Endothelial cell of umbilical vein (primary cell): ENCODE results near the gene CCDC85A. TPM values are rescaled to one million over a fixed set of nuclear protein-coding genes. Genes with fewer than 3 reads are reported as not detected.

Experiments used
- BruUV-seq: library from RNA; stranded (reverse); fragments of 400-500 nt; replicated peaks from 2 replicates; lab custom pipeline; 2021; lab: Mats Ljungman, UMichigan
- CTCF ChIA-PET: fragments of 300-600, 350-600 bp; sonication (Branson Sonifier 250); formaldehyde crosslinking; loops from one replicate; lab custom pipeline; 2021; ENCODE audit warnings: antibody characterized with exemption, inconsistent platforms; lab: Charles Lee
- POLR2A ChIA-PET: fragments of 300-600, 350-600 bp; sonication (Branson Sonifier 250); formaldehyde crosslinking; loops from one replicate; lab custom pipeline; 2021; ENCODE audit warnings: antibody characterized with exemption, inconsistent platforms; lab: Charles Lee
- DNase-seq: peaks from one replicate; pipeline ENCODE4 v3.0.0-alpha.2; 2011; ENCODE audit warnings: low read depth, low spot score
- FAIRE-seq: peaks from 2 replicates; lab custom pipeline; 2011; peaks lifted over from hg19 to GRCh38; lab: Jason Lieb, UNC
- H2AFZ ChIP-seq: 2 replicates; pipeline ENCODE4 v1.6.0; 2012; ENCODE audit warnings: low read depth, low read length, control low read depth, inconsistent platforms
- H3K27ac ChIP-seq: 2 replicates; pipeline ENCODE4 v1.5.1; 2011; ENCODE audit warnings: low read depth, mild to moderate bottlenecking, control low read depth, low read length, moderate library complexity; ENCODE audit not compliant: insufficient read depth
- H3K27me3 ChIP-seq, 2 experiments: 2 replicates each; pipeline versions ENCODE4 v1.6.0 to v1.6.1; 2011; ENCODE audit warnings: low read length in 2 of 2, mixed read lengths in 1 of 2; ENCODE audit not compliant: control insufficient read depth in 2 of 2, insufficient read depth in 2 of 2
- H3K36me3 ChIP-seq, 2 experiments: 2 replicates in 1 of 2; 3 replicates in 1 of 2; pipeline ENCODE4 v1.5.1; 2011; ENCODE audit warnings: low read length in 2 of 2, mild to moderate bottlenecking in 1 of 2, moderate library complexity in 1 of 2; ENCODE audit not compliant: control insufficient read depth in 2 of 2, insufficient read depth in 2 of 2; ENCODE audit errors: extremely low read depth in 1 of 2
- H3K4me1 ChIP-seq: 3 replicates; pipeline ENCODE4 v1.5.1; 2011; ENCODE audit warnings: mild to moderate bottlenecking, low read length; ENCODE audit not compliant: control insufficient read depth, insufficient read depth; ENCODE audit errors: extremely low read depth
- H3K4me2 ChIP-seq: 2 replicates; pipeline ENCODE4 v1.6.1; 2011; ENCODE audit warnings: low read length, control low read depth, mixed read lengths; ENCODE audit not compliant: insufficient read depth
- H3K4me3 ChIP-seq, 3 experiments: fragments of 200-600 bp in 1 of 3; sonication (generic), shearing (Covaris generic) in 1 of 3; replicated peaks in 1 of 3; 2 replicates each; pipeline ENCODE4 v1.5.1; 2011 to 2016; ENCODE audit warnings: control low read depth in 3 of 3, low read length in 3 of 3, mild to moderate bottlenecking in 2 of 3, inconsistent platforms in 1 of 3, low read depth in 1 of 3, moderate library complexity in 1 of 3; ENCODE audit not compliant: insufficient read depth in 1 of 3
- H3K79me2 ChIP-seq: 2 replicates; pipeline ENCODE4 v1.6.0; 2012; ENCODE audit warnings: low read length, inconsistent platforms; ENCODE audit not compliant: control insufficient read depth, insufficient read depth
- H3K9ac ChIP-seq: replicated peaks from 2 replicates; pipeline ENCODE3; 2011; ENCODE audit warnings: low read length, control low read depth; ENCODE audit not compliant: insufficient read depth; ENCODE audit errors: extremely low read depth
- H3K9me1 ChIP-seq: replicated peaks from 3 replicates; pipeline ENCODE4 v1.6.0; 2011; ENCODE audit warnings: mild to moderate bottlenecking, low read length; ENCODE audit not compliant: control insufficient read depth, insufficient read depth; ENCODE audit errors: extremely low read depth
- H3K9me3 ChIP-seq: replicated peaks from 2 replicates; pipeline ENCODE4 v1.5.1; 2012; ENCODE audit warnings: low read length, inconsistent platforms; ENCODE audit not compliant: control insufficient read depth, insufficient read depth
- H4K20me1 ChIP-seq: replicated peaks from 2 replicates; pipeline ENCODE3; 2011; ENCODE audit warnings: mild to moderate bottlenecking, low read length; ENCODE audit not compliant: control insufficient read depth, insufficient read depth; ENCODE audit errors: extremely low read depth
- EZH2 ChIP-seq: IDR thresholded peaks from 2 replicates; pipeline ENCODE4 v1.6.1; 2012; ENCODE audit warnings: borderline replicate concordance, low read depth, mild to moderate bottlenecking, moderate library complexity, low read length, inconsistent platforms; ENCODE audit not compliant: severe bottlenecking
- FOS ChIP-seq: IDR thresholded peaks from 2 replicates; pipeline ENCODE4 v1.6.1; 2011; ENCODE audit warnings: mild to moderate bottlenecking, low read length, moderate library complexity, borderline replicate concordance; ENCODE audit not compliant: insufficient read depth
- GATA2 ChIP-seq: IDR thresholded peaks from 2 replicates; pipeline ENCODE4 v1.7.0; 2011; ENCODE audit warnings: low read depth, mild to moderate bottlenecking, moderate library complexity, mixed read lengths, low read length; ENCODE audit not compliant: insufficient read length, insufficient read depth
- JUN ChIP-seq: IDR thresholded peaks from 2 replicates; pipeline ENCODE4 v1.6.1; 2011; ENCODE audit warnings: borderline replicate concordance, low read depth; ENCODE audit not compliant: insufficient read length, insufficient read depth
- MAX ChIP-seq: IDR thresholded peaks from 2 replicates; pipeline ENCODE4 v1.6.1; 2011; ENCODE audit not compliant: insufficient read depth, insufficient read length
- MYC ChIP-seq: IDR thresholded peaks from one replicate; pipeline ENCODE4 v1.6.1; 2011; ENCODE audit warnings: mild to moderate bottlenecking, low read depth, low read length
- POLR2A ChIP-seq: IDR thresholded peaks from 2 replicates; pipeline ENCODE4 v1.6.1; 2012; ENCODE audit warnings: low read depth, mild to moderate bottlenecking, control low read depth, low read length
- POLR2AphosphoS5 ChIP-seq: IDR thresholded peaks from 2 replicates; pipeline ENCODE4 v1.6.1; 2012; ENCODE audit warnings: low read depth, mild to moderate bottlenecking, control low read depth, low read length, moderate library complexity; ENCODE audit not compliant: insufficient read depth
- dilution Hi-C: fragments of 300-500 bp; cut with MboI; formaldehyde crosslinking; loops from one replicate; pipeline ENCODE4 v1.15.0; 2019; ENCODE audit warnings: low sequenced_read_pairs; ENCODE audit not compliant: extremely low pct_ligation_motif_present
- intact Hi-C: fragments of 100-400 bp; cut with micrococcal nuclease; formaldehyde crosslinking; loops from one replicate; pipeline ENCODE4 v1.10.0; 2022
- polyA plus RNA-seq, 4 experiments: library from polyadenylated mRNA; depleted of rRNA in 3 of 4; stranded (reverse) in 3 of 4; unstranded in 1 of 4; fragments of >200 nt; gene quantifications; 2 replicates each; pipeline versions ENCODE4 v1.2.1 to v1.2.3, GENCODE V29; 2011 to 2012; ENCODE audit warnings: missing spikeins in 1 of 4
- total RNA-seq: library from RNA; stranded (reverse); gene quantifications from 2 replicates; pipeline ENCODE4 v1.2.3, GENCODE V29; 2021
- TF ChIP-seq, protein P1 (sequence below), 2 donors: IDR thresholded peaks; 1 replicate in 1 of 2; 2 replicates in 1 of 2; pipeline ENCODE4 v1.5.1; 2011; ENCODE audit warnings: low read length in 2 of 2, mild to moderate bottlenecking in 2 of 2, moderate library complexity in 2 of 2, control low read depth in 1 of 2, inconsistent platforms in 1 of 2, low read depth in 1 of 2; ENCODE audit not compliant: insufficient read depth in 1 of 2; ENCODE audit errors: extremely low read depth in 1 of 2

CCDC85A gene
- total and polyA plus RNA-seq, 2 donors (not counting 3 experiments of a cell fraction or from before 2014, with no cell fraction given): 5.1 to 10.4 TPM

- no peaks in the 10 kb centered on the region for H4K20me1 ChIP-seq
- H3K4me2 ChIP-seq: peak overlapping the region; percentile 40
- H3K27ac ChIP-seq: no peak overlapping the region
- peaks cover 4% of the 10 kb centered on the region for H3K79me2 ChIP-seq
- CTCF ChIA-PET: interaction anchor here (0.5 to 1.5 kb wide), 4 partner anchors 12 to 314 kb away, joined by 3 to 4 read pairs (median 3); no protein-coding TSS in a partner anchor
- H3K4me1 ChIP-seq: peaks cover 36% of the 10 kb centered on the region
- POLR2A ChIA-PET: no interaction called here
- no peaks in the 10 kb centered on the region for H3K9me1 ChIP-seq
- BruUV-seq: no TSS peak
- no peak for FAIRE-seq
- no peaks in the 10 kb centered on the region for H3K27me3 ChIP-seq
- no peaks in the 10 kb centered on the region for H3K36me3 ChIP-seq
- no peaks in the 10 kb centered on the region for H3K9me3 ChIP-seq
- H3K9ac ChIP-seq: no peak overlapping the region
- peak overlapping the region; percentile 44 for H2AFZ ChIP-seq
- intact Hi-C loops (no loop called here), dilution Hi-C loops (no loop called here)
- no peak for DNase-seq
- TF ChIP-seq MYC (no peak), MAX (no peak), POLR2AphosphoS5 (no peak), POLR2A (no peak), JUN (no peak), EZH2 (no peak), GATA2 (no peak), FOS (no peak)
- TF ChIP-seq, protein P1, sequence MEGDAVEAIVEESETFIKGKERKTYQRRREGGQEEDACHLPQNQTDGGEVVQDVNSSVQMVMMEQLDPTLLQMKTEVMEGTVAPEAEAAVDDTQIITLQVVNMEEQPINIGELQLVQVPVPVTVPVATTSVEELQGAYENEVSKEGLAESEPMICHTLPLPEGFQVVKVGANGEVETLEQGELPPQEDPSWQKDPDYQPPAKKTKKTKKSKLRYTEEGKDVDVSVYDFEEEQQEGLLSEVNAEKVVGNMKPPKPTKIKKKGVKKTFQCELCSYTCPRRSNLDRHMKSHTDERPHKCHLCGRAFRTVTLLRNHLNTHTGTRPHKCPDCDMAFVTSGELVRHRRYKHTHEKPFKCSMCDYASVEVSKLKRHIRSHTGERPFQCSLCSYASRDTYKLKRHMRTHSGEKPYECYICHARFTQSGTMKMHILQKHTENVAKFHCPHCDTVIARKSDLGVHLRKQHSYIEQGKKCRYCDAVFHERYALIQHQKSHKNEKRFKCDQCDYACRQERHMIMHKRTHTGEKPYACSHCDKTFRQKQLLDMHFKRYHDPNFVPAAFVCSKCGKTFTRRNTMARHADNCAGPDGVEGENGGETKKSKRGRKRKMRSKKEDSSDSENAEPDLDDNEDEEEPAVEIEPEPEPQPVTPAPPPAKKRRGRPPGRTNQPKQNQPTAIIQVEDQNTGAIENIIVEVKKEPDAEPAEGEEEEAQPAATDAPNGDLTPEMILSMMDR (IDR thresholded peaks at IDR 0.05; ENCODE audit: extremely low read depth in 1 of 2, insufficient read depth in 1 of 2, low read depth in 1 of 2, low read length in 2 of 2): no peak
- H3K4me3 ChIP-seq: no peak overlapping the region
Observed at GRCh38 chr2:56227811-56228210, 44.0 kb downstream of the CCDC85A start.
